ENCODE results near the gene UTS2B.

UTS2B gene

DNA sequence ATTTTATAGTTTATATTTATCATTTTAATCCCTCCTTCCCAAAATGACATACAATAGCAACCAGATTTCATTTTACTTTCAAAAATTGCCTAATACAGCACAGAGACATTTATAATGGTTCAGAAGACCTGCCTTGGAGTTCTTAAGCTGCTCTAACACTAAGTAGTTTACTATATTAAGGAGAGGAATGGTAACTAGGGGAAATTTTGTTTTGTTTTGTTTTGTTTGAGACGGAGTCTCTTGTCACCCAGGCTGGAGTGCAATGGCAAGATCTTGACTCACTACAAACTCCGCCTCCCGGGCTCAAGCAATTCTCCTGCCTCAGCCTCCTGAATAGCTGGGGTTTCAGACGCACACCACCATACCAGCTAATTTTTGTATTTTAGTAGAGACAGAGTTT is 23.9 kb downstream of the UTS2B start:
- DNase-seq = no peak
- TF ChIP-seq, protein P1, sequence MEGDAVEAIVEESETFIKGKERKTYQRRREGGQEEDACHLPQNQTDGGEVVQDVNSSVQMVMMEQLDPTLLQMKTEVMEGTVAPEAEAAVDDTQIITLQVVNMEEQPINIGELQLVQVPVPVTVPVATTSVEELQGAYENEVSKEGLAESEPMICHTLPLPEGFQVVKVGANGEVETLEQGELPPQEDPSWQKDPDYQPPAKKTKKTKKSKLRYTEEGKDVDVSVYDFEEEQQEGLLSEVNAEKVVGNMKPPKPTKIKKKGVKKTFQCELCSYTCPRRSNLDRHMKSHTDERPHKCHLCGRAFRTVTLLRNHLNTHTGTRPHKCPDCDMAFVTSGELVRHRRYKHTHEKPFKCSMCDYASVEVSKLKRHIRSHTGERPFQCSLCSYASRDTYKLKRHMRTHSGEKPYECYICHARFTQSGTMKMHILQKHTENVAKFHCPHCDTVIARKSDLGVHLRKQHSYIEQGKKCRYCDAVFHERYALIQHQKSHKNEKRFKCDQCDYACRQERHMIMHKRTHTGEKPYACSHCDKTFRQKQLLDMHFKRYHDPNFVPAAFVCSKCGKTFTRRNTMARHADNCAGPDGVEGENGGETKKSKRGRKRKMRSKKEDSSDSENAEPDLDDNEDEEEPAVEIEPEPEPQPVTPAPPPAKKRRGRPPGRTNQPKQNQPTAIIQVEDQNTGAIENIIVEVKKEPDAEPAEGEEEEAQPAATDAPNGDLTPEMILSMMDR (IDR thresholded peaks at IDR 0.05; ENCODE audit: low read depth, low read length) = no peak
- Histone ChIP-seq H3K27ac (no peak overlapping the region), H3K9me3 (ENCODE audit: severe bottlenecking) (no peaks in the 10 kb centered on the region), H3K4me3 (ENCODE audit: low read depth, low read length) (no peak overlapping the region), H3K36me3 (no peaks in the 10 kb centered on the region), H3K27me3 (ENCODE audit: insufficient read depth, low read depth, severe bottlenecking) (no peaks in the 10 kb centered on the region)

GRCh38 chr3:191303596-191303995 is 26.7 kb downstream of the UTS2B start:
- H3K4me3 ChIP-seq (ENCODE audit: low read depth, low read length) = no peak overlapping the region
- no peak for DNase-seq
- no peaks in the 10 kb centered on the region for H3K36me3 ChIP-seq
- H3K27ac ChIP-seq = no peak overlapping the region
- H3K9me3 ChIP-seq (ENCODE audit: severe bottlenecking) = no peaks in the 10 kb centered on the region
- TF ChIP-seq, protein P1 (IDR thresholded peaks at IDR 0.05; ENCODE audit: low read depth, low read length) = no peak
- no peaks in the 10 kb centered on the region for H3K27me3 ChIP-seq (ENCODE audit: insufficient read depth, low read depth, severe bottlenecking)

GRCh38 chr3:191302451-191302850 is 27.9 kb downstream of the UTS2B start:
- H3K9me3 ChIP-seq (ENCODE audit: severe bottlenecking) = no peaks in the 10 kb centered on the region
- H3K36me3 ChIP-seq = no peaks in the 10 kb centered on the region
- no peak for DNase-seq
- TF ChIP-seq, protein P1 (IDR thresholded peaks at IDR 0.05; ENCODE audit: low read depth, low read length) = no peak
- no peaks in the 10 kb centered on the region for H3K27me3 ChIP-seq (ENCODE audit: insufficient read depth, low read depth, severe bottlenecking)
- no peak overlapping the region for H3K27ac ChIP-seq
- no peak overlapping the region for H3K4me3 ChIP-seq (ENCODE audit: low read depth, low read length)

DNA sequence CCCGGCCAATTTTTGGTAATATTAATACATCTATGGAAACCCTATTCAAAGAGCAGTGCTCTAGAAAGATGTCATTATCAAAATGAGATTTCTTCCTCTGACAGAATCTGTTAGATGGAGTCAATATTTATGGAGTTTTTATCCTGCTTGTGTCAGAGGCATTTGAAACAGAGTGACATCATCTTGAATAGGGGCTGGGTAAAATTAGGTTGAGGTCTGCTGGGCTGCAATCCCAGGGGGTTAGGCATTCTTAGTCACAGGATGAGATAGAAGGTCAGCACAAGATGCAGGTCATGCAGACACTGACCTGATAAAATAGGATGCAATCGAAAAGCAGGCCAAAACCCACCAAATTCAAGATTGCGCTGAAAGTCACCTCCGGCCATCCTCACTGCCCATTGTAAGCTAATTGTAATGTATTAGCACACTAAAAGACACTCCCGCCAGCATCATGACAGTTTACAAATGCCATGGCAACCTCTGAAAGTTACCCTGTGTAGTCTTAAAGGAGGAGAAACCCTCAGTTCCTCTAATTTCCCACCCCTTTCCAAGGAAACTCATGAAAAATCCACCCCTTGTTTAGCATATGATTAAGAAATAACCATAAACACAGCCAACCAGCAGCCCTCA is 28.4 kb downstream of the UTS2B start:
- Histone ChIP-seq H3K36me3 (no peaks in the 10 kb centered on the region), H3K4me3 (ENCODE audit: low read depth, low read length) (no peak overlapping the region), H3K9me3 (ENCODE audit: severe bottlenecking) (no peaks in the 10 kb centered on the region), H3K27me3 (ENCODE audit: insufficient read depth, low read depth, severe bottlenecking) (no peaks in the 10 kb centered on the region), H3K27ac (no peak overlapping the region)
- TF ChIP-seq, protein P1 (IDR thresholded peaks at IDR 0.05; ENCODE audit: low read depth, low read length) = no peak
- no peak for DNase-seq

GRCh38 chr3:191301017-191301416 is 29.3 kb downstream of the UTS2B start:
- Histone ChIP-seq H3K27me3 (ENCODE audit: insufficient read depth, low read depth, severe bottlenecking) (no peaks in the 10 kb centered on the region), H3K4me3 (ENCODE audit: low read depth, low read length) (no peak overlapping the region), H3K27ac (no peak overlapping the region), H3K36me3 (no peaks in the 10 kb centered on the region), H3K9me3 (ENCODE audit: severe bottlenecking) (no peaks in the 10 kb centered on the region)
- no peak for DNase-seq
- TF ChIP-seq, protein P1 (IDR thresholded peaks at IDR 0.05; ENCODE audit: low read depth, low read length) = no peak

- TF ChIP-seq, protein P1 (IDR thresholded peaks at IDR 0.05; ENCODE audit: low read depth, low read length) = no peak
Measured at GRCh38 chr3:191300422-191300821, 29.9 kb downstream of the UTS2B start.

More at GRCh38 chr3:191300422-191300821, 29.9 kb downstream of the UTS2B start:
- H3K27me3 ChIP-seq (ENCODE audit: insufficient read depth, low read depth, severe bottlenecking) = no peaks in the 10 kb centered on the region
- DNase-seq = no peak
- H3K9me3 ChIP-seq (ENCODE audit: severe bottlenecking) = no peaks in the 10 kb centered on the region
- no peaks in the 10 kb centered on the region for H3K36me3 ChIP-seq
- no peak overlapping the region for H3K4me3 ChIP-seq (ENCODE audit: low read depth, low read length)
- H3K27ac ChIP-seq = no peak overlapping the region
